Common myeloid progenitor, CD34-positive (primary cell): Measurements from ENCODE around the gene MID1.

Source experiments
- CTCF ChIA-PET: fragments of 350-600 bp; sonication (Branson Sonifier 250); formaldehyde crosslinking; loops from one replicate; lab custom pipeline; 2021; ENCODE audit warnings: antibody characterized with exemption; lab: Charles Lee
- POLR2A ChIA-PET: fragments of 350-600 bp; sonication (Branson Sonifier 250); formaldehyde crosslinking; loops from one replicate; lab custom pipeline; 2021; ENCODE audit warnings: antibody characterized with exemption; lab: Charles Lee
- DNase-seq, 3 donors: peaks; one replicate each; pipeline versions ENCODE4 v3.0.0 to v3.0.0-alpha.2; 2013
- H3K27ac ChIP-seq, 2 experiments: 1 replicate in 1 of 2; 2 replicates in 1 of 2; pipeline ENCODE4 v1.7.0; 2013; ENCODE audit warnings: inconsistent platforms in 2 of 2, low read length in 2 of 2, mild to moderate bottlenecking in 2 of 2, low read depth in 1 of 2, moderate library complexity in 1 of 2; ENCODE audit not compliant: severe bottlenecking in 2 of 2, insufficient read depth in 1 of 2, poor library complexity in 1 of 2
- H3K27me3 ChIP-seq, 5 experiments: replicated peaks in 2 of 5; 1 replicate in 3 of 5; 2 replicates in 2 of 5; pipeline versions ENCODE4 v1.6.1 to v1.7.0; 2013; ENCODE audit warnings: low read length in 4 of 5, mild to moderate bottlenecking in 2 of 5, moderate library complexity in 2 of 5, inconsistent platforms in 1 of 5; ENCODE audit not compliant: insufficient read depth in 5 of 5, control insufficient read depth in 4 of 5
- H3K36me3 ChIP-seq, 4 experiments: 1 replicate in 2 of 4; 2 replicates in 2 of 4; pipeline versions ENCODE4 v1.6.1 to v1.7.0; 2013; ENCODE audit warnings: low read length in 3 of 4, control low read depth in 1 of 4, mild to moderate bottlenecking in 1 of 4; ENCODE audit not compliant: control insufficient read depth in 4 of 4, insufficient read depth in 4 of 4
- H3K4me1 ChIP-seq, 4 experiments: 1 replicate in 3 of 4; 2 replicates in 1 of 4; pipeline versions ENCODE4 v1.6.1 to v1.7.1; 2013; ENCODE audit warnings: low read length in 3 of 4, mild to moderate bottlenecking in 3 of 4, control low read depth in 1 of 4, inconsistent platforms in 1 of 4, moderate library complexity in 1 of 4; ENCODE audit not compliant: control insufficient read depth in 4 of 4, insufficient read depth in 4 of 4; ENCODE audit errors: control extremely low read depth in 1 of 4
- H3K4me3 ChIP-seq, 7 experiments: 1 replicate in 4 of 7; 2 replicates in 3 of 7; pipeline versions ENCODE4 v1.5.1 to v1.7.0; 2013; ENCODE audit warnings: mild to moderate bottlenecking in 7 of 7, low read length in 6 of 7, moderate library complexity in 6 of 7, inconsistent platforms in 2 of 7, low read depth in 2 of 7, control low read depth in 1 of 7; ENCODE audit not compliant: insufficient read depth in 4 of 7, control insufficient read depth in 1 of 7; ENCODE audit errors: extremely low read depth in 1 of 7
- H3K9me3 ChIP-seq, 5 experiments: 1 replicate in 4 of 5; 2 replicates in 1 of 5; pipeline versions ENCODE4 v1.6.1 to v1.7.1; 2013; ENCODE audit warnings: low read length in 4 of 5, mild to moderate bottlenecking in 2 of 5, inconsistent platforms in 1 of 5, low read depth in 1 of 5, moderate library complexity in 1 of 5; ENCODE audit not compliant: control insufficient read depth in 4 of 5, insufficient read depth in 2 of 5; ENCODE audit errors: control extremely low read depth in 1 of 5
- WGBS: methylation state at CpG from one replicate; pipeline ENCODE4 v1.1.5; 2013; ENCODE audit not compliant: insufficient coverage; 5-methylcytosine and 5-hydroxymethylcytosine counted together

Gene MID1

DNA sequence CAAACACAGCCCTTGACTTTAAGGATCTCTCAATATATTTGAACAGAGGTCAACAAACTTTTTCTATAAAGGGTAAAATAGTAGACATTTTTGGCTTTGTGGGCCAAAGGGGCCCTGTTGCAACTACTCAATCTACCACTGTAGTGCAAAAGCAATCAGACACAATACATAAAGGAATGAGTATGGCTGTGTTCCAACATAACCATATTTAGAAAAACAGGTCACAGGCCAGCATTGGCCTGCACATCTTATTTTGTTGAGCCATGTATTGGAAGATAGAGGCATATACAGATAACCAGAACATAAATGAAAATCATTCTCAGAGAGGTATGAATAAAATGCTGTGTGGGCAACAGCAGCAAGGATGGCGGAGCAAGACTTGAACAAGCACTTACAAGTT is 49.8 kb downstream of the MID1 start:
- no peaks in the 10 kb centered on the region for H3K4me1 ChIP-seq
- H3K9me3 ChIP-seq: no peaks in the 10 kb centered on the region
- ChIA-PET POLR2A (no interaction called here), CTCF (interaction anchor here (0.6 kb wide), 1 partner anchor 81 kb away, joined by 3 read pairs; no protein-coding TSS in a partner anchor)
- no peaks in the 10 kb centered on the region for H3K36me3 ChIP-seq
- H3K4me3 ChIP-seq: no peak overlapping the region
- WGBS: 100% methylated on average over 1 of the region's 1 CpG
- no peak for DNase-seq
- H3K27ac ChIP-seq: no peak overlapping the region
- H3K27me3 ChIP-seq: no peaks in the 10 kb centered on the region

- H3K27ac ChIP-seq: no peak overlapping the region
- no peaks in the 10 kb centered on the region for H3K9me3 ChIP-seq
- ChIA-PET CTCF (no interaction called here), POLR2A (no interaction called here)
- H3K4me3 ChIP-seq: no peak overlapping the region
- WGBS: 63% methylated on average over 3 of the region's 4 CpGs
- DNase-seq: no peak
- H3K27me3 ChIP-seq: no peaks in the 10 kb centered on the region
- no peaks in the 10 kb centered on the region for H3K4me1 ChIP-seq
- no peaks in the 10 kb centered on the region for H3K36me3 ChIP-seq
Observed at GRCh38 chrX:10569946-10570345, 50.4 kb downstream of the MID1 start.

DNA sequence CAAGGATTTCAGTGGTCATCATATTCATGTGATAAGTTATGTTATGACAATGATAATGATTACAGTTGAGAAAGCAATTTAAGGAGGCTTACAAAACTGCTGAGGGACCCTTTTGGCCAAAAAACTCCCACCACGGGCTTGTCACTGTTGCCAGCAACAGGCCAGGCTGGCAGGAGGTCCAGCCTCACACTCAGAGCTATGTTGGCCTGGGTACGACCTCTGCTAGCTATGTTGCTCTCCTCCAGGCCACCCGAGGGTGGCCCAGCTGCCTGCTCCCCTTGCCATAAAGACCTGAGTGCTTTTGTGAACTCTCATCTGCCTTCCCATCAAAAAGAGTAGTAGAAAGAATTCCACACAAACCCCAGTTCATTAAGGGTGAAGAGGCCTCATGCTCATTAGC is 52.0 kb downstream of the MID1 start:
- no peaks in the 10 kb centered on the region for H3K36me3 ChIP-seq
- ChIA-PET POLR2A (no interaction called here), CTCF (no interaction called here)
- no peak overlapping the region for H3K27ac ChIP-seq
- DNase-seq: no peak
- 77% methylated on average over 3 of the region's 3 CpGs for WGBS
- no peak overlapping the region for H3K4me3 ChIP-seq
- no peaks in the 10 kb centered on the region for H3K9me3 ChIP-seq
- no peaks in the 10 kb centered on the region for H3K4me1 ChIP-seq
- H3K27me3 ChIP-seq: no peaks in the 10 kb centered on the region

DNA sequence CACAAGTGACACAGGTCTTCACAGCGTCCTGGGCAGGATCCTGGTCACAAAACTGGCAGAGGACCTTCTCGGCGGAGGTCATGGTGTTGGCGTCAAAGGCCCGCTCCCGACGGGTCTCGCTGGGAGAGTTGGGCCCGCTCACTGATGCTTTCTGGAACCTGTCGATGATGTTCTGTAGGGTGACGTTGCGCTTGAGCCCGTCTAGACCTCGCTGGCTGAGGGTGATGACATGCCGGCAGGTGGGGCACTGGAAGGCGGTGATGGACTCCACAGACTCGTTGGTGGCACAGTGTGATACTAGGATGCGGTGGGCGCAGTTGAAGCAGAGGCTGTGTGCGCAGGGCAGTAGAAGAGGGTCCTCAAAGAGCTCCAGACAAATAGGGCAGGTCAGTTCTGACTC is 53.2 kb downstream of the MID1 start:
- Histone ChIP-seq H3K27ac (no peak overlapping the region), H3K36me3 (no peaks in the 10 kb centered on the region), H3K9me3 (no peaks in the 10 kb centered on the region), H3K4me1 (no peaks in the 10 kb centered on the region), H3K4me3 (no peak overlapping the region), H3K27me3 (no peaks in the 10 kb centered on the region)
- POLR2A ChIA-PET: no interaction called here
- CTCF ChIA-PET: no interaction called here
- 94% methylated on average over 20 of the region's 20 CpGs for WGBS
- no peak for DNase-seq

- Histone ChIP-seq H3K27me3 (no peaks in the 10 kb centered on the region), H3K27ac (no peak overlapping the region), H3K4me3 (no peak overlapping the region), H3K36me3 (no peaks in the 10 kb centered on the region), H3K9me3 (no peaks in the 10 kb centered on the region), H3K4me1 (no peaks in the 10 kb centered on the region)
- WGBS: 88% methylated on average over 11 of the region's 11 CpGs
- ChIA-PET POLR2A (no interaction called here), CTCF (no interaction called here)
- no peak for DNase-seq
Observed at GRCh38 chrX:10566716-10567097, 53.7 kb downstream of the MID1 start.

DNA sequence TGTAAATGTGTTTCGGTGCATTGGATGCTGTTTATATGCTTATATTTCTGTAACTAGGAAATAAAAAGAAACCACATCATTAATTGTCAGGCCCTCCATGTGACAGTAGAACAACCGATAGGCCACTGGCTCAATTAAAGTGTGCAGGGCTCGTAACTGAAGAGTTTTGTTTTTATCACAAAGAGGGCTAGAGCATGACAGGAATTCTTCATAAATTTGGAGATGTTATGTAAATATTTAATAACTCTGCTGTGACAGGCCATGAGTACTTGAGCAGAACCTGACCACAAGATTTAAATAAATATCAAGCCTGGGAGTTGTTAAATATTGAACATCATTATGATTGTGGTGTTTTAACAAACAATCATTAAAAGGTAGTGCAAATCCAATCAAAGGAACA is 55.9 kb downstream of the MID1 start:
- no peak overlapping the region for H3K4me3 ChIP-seq
- DNase-seq: no peak
- WGBS: 93% methylated on average over 2 of the region's 3 CpGs
- H3K27ac ChIP-seq: no peak overlapping the region
- H3K9me3 ChIP-seq: no peaks in the 10 kb centered on the region
- no peaks in the 10 kb centered on the region for H3K4me1 ChIP-seq
- ChIA-PET POLR2A (no interaction called here), CTCF (no interaction called here)
- H3K27me3 ChIP-seq: no peaks in the 10 kb centered on the region
- no peaks in the 10 kb centered on the region for H3K36me3 ChIP-seq

- Histone ChIP-seq H3K4me1 (no peaks in the 10 kb centered on the region), H3K27ac (no peak overlapping the region), H3K27me3 (no peaks in the 10 kb centered on the region), H3K4me3 (no peak overlapping the region), H3K36me3 (no peaks in the 10 kb centered on the region), H3K9me3 (peaks cover 0 to 2% (median 0%) of the 10 kb centered on the region in 5 experiments)
- POLR2A ChIA-PET: no interaction called here
- WGBS: 83% methylated on average over 3 of the region's 4 CpGs
- no peak for DNase-seq
- CTCF ChIA-PET: interaction anchor here (1.3 kb wide), 1 partner anchor 367 kb away, joined by 3 read pairs; no protein-coding TSS in a partner anchor
Observed at GRCh38 chrX:10557166-10557565, 63.2 kb downstream of the MID1 start.
